Placental epithelial cell (primary cell): ENCODE measurements around the gene MAP1B. TPM values are rescaled to one million over a fixed set of nuclear protein-coding genes. Genes with fewer than 3 reads are reported as not detected.
A peak's percentile ranks its signal among the peaks of the same experiment; 100 is the strongest.

Experiments
- small RNA-seq: library from RNA; depleted of rRNA; stranded (forward); fragments of <200 nt; gene quantifications from one replicate; pipeline ENCODE3, GENCODE V24; 2012
- total RNA-seq: library from RNA; depleted of rRNA; stranded (reverse); fragments of >200 nt; gene quantifications from 2 replicates; pipeline ENCODE4 v1.2.3, GENCODE V29; 2012

MAP1B gene
- total RNA-seq: 186 and 212 TPM in 2 replicates

DNA sequence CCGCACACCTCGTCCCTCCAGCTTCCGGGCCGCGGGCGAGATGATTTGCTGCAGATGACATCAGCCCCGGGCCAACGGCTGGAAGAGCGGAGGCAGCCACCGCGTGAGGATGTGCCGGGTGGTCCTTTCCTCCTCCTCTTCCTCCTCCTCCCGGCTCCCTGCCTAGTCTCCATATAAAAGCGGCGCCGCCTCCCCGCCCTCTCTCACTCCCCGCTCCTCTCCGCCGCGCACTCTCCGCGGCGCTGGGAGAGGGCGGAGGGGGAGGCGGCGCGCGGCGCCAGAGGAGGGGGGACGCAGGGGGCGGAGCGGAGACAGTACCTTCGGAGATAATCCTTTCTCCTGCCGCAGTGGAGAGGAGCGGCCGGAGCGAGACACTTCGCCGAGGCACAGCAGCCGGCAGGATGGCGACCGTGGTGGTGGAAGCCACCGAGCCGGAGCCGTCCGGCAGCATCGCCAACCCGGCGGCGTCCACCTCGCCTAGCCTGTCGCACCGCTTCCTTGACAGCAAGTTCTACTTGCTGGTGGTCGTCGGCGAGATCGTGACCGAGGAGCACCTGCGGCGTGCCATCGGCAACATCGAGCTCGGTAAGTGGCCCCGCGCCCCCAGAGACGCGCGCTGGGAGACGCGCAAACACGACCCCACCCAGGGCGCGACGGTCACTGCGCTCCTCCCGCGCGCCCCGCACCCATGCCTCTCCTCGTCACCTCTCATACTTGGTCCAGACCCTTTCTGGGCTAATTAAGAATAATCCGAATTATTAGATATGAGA is at the start of gene MAP1B:
Gene MAP1B, plus strand, starts transcription at position 345 of the 770 bp plus-strand sequence. Its CDS starts 57 bp downstream, at position 402.

Small RNAs within 50 kb of the gene (small RNA-seq; reads per million reads assigned to genes)
- 1.0 reads per million, percentile 57 among the genes with 10 or more reads in this experiment for gene MIR4803

Other genes starting within 250 kb of the MAP1B start
- 91.5 and 101 TPM in 2 replicates for gene MRPS27, start 212.8 kb downstream of the MAP1B start, total RNA-seq
- 7.5 and 9.5 TPM in 2 replicates for gene PTCD2, start 212.9 kb downstream of the MAP1B start, total RNA-seq